Measurements from ENCODE around the gene FIGLA. TPM values are rescaled to one million over a fixed set of nuclear protein-coding genes. Genes with fewer than 3 reads are reported as not detected.

FIGLA gene
- total and polyA plus RNA-seq, 2 of the 8 experiments (the other 6 are each of a cell fraction or from before 2014, with no cell fraction given): not detected

GRCh38 chr2:70828914-70829824 lies 38.7 kb upstream of the FIGLA start (continued):
- no peak for TF ChIP-seq ATF2 (IDR thresholded peaks at IDR 0.05; ENCODE audit: low read length)
- no peak for TF ChIP-seq RNF2 (IDR thresholded peaks at IDR 0.05; ENCODE audit: borderline replicate concordance, low read depth, low read length, missing control alignments, poor library complexity, severe bottlenecking)
- no peak for TF ChIP-seq RAD21 (IDR thresholded peaks at IDR 0.05 in 1 of 2, conservative IDR thresholded peaks at IDR 0.05 in 1 of 2; ENCODE audit: low read depth in 2 of 2, low read length in 2 of 2)
- TF ChIP-seq CHD7 (IDR thresholded peaks at IDR 0.05; ENCODE audit: insufficient replicate concordance, low read length): no peak
- TF ChIP-seq EP300 (IDR thresholded peaks at IDR 0.05; ENCODE audit: borderline replicate concordance in 1 of 2, low read depth in 2 of 2, low read length in 2 of 2): no peak
